NCI-H2196 treated with DMSO at 0.1 percent for 48 hours (cell line): ENCODE data around the gene EDNRA.

Experiments used
- DNase-seq: peaks from one replicate; lab custom pipeline; 2025; ENCODE audit not compliant: unreplicated experiment; lab: John Stamatoyannopoulos, UW

The EDNRA gene

GRCh38 chr4:147496500-147496899, 15.6 kb downstream of the EDNRA start:
- DNase-seq, result no peak

- DNase-seq, result no peak
Observed at GRCh38 chr4:147498031-147498660, 17.2 kb downstream of the EDNRA start.

- DNase-seq, result no peak
Observed at GRCh38 chr4:147508346-147508745, 27.4 kb downstream of the EDNRA start.

- DNase-seq, result no peak
Observed at GRCh38 chr4:147509386-147509785, 28.5 kb downstream of the EDNRA start.

GRCh38 chr4:147510962-147511668, 30.2 kb downstream of the EDNRA start:
- no peak for DNase-seq

GRCh38 chr4:147513091-147513490, 32.2 kb downstream of the EDNRA start:
- no peak for DNase-seq

GRCh38 chr4:147513952-147514351, 33.1 kb downstream of the EDNRA start:
- DNase-seq, result no peak

- no peak for DNase-seq
Observed at GRCh38 chr4:147515220-147515936, 34.5 kb downstream of the EDNRA start.

- DNase-seq, result no peak
Observed at GRCh38 chr4:147516133-147516532, 35.2 kb downstream of the EDNRA start.

DNA sequence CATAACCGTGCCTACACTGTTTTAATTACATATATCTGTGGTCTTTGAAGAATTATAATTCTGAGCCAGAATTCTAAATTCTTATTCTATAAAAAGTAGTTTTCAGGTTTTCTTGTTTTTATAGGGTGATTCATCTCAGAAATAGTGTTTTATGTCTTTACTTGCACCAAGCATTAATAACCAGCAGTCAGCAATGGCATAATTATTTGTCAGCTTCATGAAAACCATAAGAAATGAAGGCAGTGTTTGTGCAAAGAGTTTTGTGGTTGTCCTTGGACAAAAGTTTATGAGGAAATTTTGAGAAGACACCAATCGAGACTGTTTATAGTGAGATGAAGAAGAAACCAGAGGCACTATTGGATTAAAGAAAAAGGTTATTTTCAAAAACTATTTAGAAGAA, 37.2 kb downstream of the EDNRA start:
- no peak for DNase-seq

DNA sequence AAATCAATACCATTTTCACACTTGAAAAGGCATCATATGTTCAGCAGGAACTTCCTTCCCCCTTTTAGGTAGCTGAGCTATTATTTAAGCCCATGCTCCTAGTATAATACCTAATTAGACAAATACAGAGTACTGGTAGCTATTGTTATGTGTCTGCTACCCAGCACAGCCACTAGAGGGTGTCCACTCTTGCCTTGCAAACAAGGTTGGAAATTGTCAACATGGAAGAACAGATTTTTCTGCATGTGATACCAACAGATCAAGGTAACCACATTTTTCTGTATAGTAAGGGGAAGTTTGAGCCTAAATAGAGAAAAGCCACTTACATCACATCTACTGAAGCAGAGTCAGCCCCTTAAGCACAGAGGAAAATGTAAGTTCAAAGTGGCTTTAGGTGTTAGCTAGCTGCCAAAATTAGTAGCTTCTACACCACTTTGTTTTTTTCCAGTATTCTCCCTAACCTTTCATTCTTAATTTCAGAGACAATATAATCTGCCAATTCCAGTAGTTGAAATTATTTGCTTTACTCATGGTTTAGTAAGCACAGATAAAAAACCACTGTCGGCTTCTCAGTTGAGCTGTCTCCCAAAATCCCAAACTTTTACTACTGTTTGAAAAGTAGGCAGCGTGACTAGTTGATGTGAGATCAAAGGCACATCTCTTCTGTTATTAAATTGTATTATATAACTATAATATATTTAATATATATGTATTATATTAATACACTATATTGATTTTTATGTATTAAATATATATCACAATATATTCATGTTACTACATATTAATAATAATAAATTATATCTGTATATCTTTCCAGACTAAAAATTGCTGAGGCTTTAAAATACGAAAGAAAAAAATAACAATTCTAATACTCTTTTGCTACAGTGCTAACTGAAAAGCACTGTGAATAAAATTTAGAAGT, 38.2 kb downstream of the EDNRA start:
- DNase-seq, result peak; percentile 2

- DNase-seq, result no peak
Observed at GRCh38 chr4:147524601-147525000, 43.7 kb downstream of the EDNRA start.

DNA sequence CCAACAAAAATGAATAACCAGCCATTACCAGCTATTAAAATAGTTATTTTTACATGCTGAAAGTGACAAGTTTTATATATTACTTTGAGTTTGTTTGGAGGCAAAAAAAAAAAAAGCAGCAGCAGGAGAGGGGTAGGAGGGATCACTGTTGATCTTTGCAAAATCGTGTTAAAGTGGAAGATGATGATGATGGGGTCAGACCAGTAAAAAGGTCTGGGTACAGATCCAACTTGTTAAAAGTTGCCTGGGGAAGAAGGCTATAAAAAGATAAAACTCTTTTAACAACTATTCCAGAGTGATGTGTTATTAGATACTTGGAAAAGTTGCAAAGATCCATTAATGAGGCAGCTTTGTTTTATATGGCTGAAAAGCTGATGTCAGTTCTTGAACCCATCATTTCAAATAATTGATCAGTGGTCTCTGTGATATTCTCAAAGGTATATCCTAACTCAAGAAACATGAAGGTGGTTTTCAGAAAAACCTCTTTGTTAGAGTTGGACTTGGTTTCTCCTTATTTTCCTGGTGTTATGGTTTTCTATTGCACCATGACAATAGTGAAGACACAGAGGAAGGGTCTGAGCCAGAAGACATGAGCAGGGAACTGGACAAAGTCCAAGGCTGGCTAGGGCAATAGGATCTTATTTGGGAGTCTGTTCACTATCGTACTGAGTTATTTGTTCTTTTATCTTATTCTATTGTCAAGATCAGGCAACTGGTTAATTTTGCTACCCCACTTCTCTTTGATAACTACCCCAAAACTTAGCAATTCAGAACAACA, 44.8 kb downstream of the EDNRA start:
- DNase-seq, result no peak

DNA sequence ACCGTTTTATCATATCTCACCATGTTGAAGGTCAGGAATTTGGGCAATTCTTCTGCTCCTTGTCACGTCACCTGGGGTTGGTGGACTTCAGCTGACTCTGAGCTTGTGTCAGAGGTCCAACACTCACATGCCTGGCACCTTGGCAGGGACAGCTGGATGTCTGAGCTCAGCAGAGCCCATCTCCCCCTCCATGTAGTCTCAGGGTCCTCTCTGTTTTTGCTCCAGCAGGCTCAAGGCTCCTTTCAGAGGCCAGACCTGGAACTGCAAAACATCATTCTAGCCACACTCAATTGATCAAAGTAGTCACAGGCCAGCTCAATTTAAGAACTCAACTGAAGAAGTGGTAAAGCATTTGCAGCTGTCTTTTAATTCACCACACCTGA, 45.4 kb downstream of the EDNRA start:
- DNase-seq, result no peak

DNA sequence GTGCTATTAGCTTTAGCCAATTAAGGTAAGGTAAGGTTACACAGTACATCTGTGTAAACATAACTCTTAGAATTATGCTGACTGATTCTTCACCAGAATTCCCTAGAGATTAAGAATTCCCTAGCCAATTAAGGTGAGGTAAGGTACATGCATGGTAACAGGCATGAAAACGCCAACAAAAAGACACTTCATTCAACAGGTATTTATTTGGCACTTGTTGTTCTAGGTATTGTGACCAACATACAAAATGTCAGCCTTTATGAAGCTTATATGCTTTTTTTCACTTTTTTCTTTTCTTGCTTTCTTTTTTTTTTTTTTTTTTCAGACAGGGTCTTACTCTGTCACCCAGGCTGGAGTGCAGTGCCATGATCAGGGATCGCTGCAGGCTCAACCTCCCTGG, 47.2 kb downstream of the EDNRA start:
- DNase-seq, result no peak

- no peak for DNase-seq
Observed at GRCh38 chr4:147530134-147530533, 49.2 kb downstream of the EDNRA start.

GRCh38 chr4:147530723-147531122, 49.8 kb downstream of the EDNRA start:
- DNase-seq, result no peak

GRCh38 chr4:147532896-147533295, 52.0 kb downstream of the EDNRA start:
- DNase-seq, result no peak

- no peak for DNase-seq
Observed at GRCh38 chr4:147533331-147533730, 52.4 kb downstream of the EDNRA start.

DNA sequence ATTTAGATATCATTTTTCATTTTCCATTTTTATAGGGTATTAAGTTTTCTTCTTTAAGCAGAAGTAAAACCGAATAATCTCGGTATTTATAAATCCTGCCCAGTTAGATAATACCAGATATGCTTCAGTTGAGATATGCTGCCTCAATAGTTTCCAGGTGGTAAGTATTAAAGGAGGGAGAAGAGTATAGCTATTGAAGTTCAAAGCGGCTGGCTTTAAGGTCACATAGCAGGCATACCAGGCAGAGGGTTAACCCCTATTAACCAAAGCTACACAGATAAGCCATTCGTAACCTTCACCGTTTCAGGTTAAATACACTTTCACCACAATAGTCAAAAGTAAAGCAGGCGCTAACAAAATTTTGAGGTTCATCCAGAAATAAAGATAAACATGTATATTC, 54.2 kb downstream of the EDNRA start:
- no peak for DNase-seq
